GM12891 (cell line): ENCODE measurements around the gene PRKCB.

Source experiments
- DNase-seq: peaks from one replicate; pipeline ENCODE4 v3.0.0; 2011; ENCODE audit warnings: low spot score; ENCODE audit not compliant: insufficient read length
- FAIRE-seq: peaks from 2 replicates; lab custom pipeline; 2011; peaks lifted over from hg19 to GRCh38; lab: Jason Lieb, UNC
- PAX5 ChIP-seq: IDR thresholded peaks from 2 replicates; pipeline ENCODE4 v1.6.1; 2011; ENCODE audit warnings: low read length, moderate library complexity, mild to moderate bottlenecking; ENCODE audit not compliant: insufficient read depth, severe bottlenecking
- POLR2A ChIP-seq: IDR thresholded peaks from 2 replicates; pipeline ENCODE4 v1.6.1; 2011; ENCODE audit warnings: low read depth, low read length, control low read depth
- POLR2AphosphoS5 ChIP-seq: IDR thresholded peaks from 2 replicates; pipeline ENCODE4 v1.6.1; 2011; ENCODE audit warnings: low read depth, low read length, control low read depth
- POU2F2 ChIP-seq: IDR thresholded peaks from 2 replicates; pipeline ENCODE4 v1.6.1; 2011; ENCODE audit warnings: low read depth, mild to moderate bottlenecking, control low read depth, low read length, moderate library complexity
- SPI1 ChIP-seq: IDR thresholded peaks from 2 replicates; pipeline ENCODE4 v1.6.1; 2011; ENCODE audit warnings: low read depth, low read length, control low read depth
- TAF1 ChIP-seq: IDR thresholded peaks from 2 replicates; pipeline ENCODE4 v1.6.1; 2011; ENCODE audit warnings: low read depth, low read length, control low read depth

Gene PRKCB

DNA sequence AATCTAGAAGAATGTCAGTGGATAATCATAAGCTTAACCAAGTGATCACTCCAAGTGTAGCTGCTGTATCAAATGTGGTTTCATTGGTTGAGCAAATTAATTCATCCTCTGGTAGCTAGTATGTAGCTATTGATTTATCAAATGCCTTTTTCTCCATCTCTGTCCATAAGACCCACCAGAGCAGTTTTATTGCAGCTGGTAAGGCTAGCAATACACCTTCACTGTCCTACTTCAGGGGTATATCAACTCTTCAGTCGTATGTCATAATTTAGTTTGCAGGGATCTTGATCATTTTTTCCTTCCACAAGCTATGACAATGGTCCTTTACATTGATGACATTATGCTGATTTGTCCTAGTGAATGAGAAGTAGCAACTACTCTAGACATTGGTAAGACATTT is 158.8 kb downstream of the PRKCB start:
- FAIRE-seq (no peak), DNase-seq (no peak)
- TF ChIP-seq PAX5 (no peak), POLR2AphosphoS5 (no peak), TAF1 (no peak), SPI1 (no peak), POLR2A (no peak), POU2F2 (no peak)

DNA sequence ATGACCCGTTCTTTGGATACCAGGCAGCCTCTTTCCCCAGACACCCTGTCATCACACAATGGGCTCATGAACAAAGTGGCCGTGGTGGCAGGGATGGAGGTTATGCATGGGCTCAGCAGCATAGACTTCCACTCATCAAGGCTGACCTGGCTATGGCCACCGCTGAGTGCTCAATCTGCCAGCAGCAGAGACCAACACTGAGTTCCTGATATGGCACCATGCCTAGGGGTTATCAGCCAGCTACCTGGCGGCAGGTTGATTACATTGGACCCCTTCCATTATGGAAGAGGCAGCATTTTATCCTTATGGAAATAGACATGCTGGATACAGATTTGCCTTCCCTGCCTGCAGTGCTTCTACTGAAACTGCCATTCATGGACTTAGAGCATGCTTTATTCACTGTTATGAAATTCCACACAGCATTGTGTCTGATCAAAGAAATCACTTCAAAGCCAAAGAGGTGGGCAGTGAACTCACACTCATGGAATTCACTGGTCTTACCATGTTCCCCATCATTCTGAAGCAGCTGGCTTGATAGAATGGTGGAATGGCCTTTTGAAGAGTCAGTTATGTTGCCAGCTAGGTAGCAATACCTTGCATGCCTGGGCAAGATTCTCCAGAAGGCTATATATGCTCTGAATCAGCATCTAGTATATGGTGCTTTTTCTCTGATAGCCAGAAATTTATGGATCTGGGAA is 160.6 kb downstream of the PRKCB start:
- DNase-seq, result no peak
- TF ChIP-seq SPI1 (no peak), TAF1 (no peak), PAX5 (no peak), POLR2AphosphoS5 (no peak), POU2F2 (no peak), POLR2A (no peak)
- FAIRE-seq, result no peak

DNA sequence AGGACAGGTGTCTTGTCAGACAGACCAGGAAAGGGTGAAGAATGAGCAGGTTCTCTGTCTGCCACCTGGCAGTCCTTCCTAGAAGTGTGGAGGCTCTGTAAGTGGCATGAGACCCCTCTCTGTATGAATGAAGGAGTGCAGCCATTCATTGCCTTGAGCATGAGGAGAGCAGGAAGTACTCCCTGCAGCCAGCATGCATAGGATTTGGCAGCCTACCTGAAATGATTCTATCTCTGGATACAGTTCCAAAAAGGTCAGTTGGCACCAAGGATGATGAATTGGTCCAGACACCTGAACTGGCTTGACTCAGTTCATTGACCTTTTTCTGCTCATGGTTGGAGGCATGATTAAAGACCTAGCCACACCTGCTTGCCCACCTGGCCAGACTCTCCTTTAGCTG is 163.0 kb downstream of the PRKCB start:
- no peak for TF ChIP-seq PAX5
- FAIRE-seq (no peak), DNase-seq (no peak)

DNA sequence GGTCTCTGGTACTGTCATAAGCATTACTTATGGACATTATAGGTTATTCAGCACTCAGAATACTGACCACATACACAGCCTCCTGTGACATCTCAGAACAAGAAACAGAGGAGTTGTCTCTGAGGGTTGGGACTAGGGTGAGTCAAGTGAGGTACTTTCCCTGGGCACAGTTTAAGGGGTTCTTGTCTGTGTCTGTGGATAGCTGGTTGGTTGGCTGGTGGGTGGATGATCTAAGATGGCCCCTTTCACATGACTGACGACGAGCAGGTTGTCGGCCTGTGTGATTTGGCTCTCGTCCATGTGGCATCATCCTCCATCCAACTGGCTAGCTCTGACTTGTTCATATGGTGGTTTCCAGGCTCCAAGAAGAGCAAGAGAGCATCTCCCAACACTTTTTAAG is 163.9 kb downstream of the PRKCB start:
- FAIRE-seq (no peak), DNase-seq (no peak)
- TF ChIP-seq POLR2AphosphoS5 (peak; percentile 19; the same call in 1 of the 2 replicates), POU2F2 (no peak), SPI1 (no peak), PAX5 (no peak), POLR2A (no peak), TAF1 (no peak)

DNA sequence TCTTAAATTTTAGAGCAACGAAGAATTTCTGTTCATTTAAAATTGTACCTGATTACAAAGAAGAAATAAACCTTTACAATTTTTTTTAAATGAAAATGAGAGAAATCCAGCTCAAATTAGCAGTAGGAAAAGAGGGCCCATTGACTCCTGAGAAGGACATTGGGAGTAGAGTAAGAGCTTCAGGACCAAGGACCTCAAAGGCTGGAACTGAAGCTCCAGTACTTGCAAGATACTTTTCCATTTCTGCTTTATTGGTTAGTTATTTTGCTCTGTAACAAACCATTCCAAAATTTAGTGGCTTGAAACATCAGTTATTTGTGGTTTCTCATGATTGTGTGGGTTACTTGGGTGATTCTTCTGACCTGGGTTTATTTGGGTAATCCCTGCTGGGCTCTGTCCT is 165.9 kb downstream of the PRKCB start:
- DNase-seq (no peak), FAIRE-seq (no peak)
- no peak for TF ChIP-seq SPI1
- TF ChIP-seq POU2F2, result no peak
- no peak for TF ChIP-seq PAX5
- TF ChIP-seq TAF1, result no peak
- no peak for TF ChIP-seq POLR2AphosphoS5
- no peak for TF ChIP-seq POLR2A

DNA sequence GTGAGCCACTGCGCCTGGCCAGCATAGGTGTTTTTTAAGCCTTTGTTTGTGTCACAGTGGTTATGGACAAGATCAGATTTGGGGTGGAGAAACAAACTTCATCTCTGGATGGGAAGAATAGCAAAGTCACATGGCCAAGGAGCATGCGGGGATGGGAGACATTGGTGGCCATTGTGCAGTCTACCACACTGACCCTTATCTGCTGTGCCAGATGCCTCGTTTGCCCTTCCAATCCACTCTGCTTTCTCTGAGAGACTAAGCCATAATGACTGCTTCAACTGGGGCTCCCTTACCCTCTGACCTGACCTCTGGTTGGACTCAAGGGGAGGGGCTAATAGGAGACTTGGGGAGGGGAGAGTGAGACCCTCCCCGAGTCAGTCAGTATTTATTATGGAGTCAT is 166.8 kb downstream of the PRKCB start:
- no peak for FAIRE-seq
- no peak for DNase-seq
- TF ChIP-seq TAF1 (no peak), POLR2A (no peak)

DNA sequence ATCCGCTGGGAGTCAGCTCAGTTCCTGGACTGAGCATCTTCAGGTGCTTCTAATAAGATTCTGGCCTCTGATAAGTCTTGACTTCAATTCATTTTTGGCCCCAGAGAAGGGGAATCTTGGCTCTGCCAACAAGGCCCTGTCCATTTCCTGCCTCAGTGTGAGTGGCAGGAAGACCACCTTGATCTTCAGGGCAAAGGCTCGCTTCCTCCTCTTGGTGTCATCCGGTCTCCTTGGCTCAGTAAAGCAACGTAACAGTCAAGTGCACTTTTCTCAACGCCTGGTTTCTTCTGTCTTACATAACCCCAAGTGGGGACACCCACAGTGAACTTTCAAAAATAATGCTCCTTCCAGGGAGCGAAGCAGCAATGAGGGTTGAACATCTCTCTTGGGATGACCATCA is 169.8 kb downstream of the PRKCB start:
- 0 out of 2 replicates have a peak, but pooled peaks have one; percentile 10 for TF ChIP-seq SPI1
- no peak for TF ChIP-seq POLR2A
- DNase-seq (no peak), FAIRE-seq (peak; percentile 67)

DNA sequence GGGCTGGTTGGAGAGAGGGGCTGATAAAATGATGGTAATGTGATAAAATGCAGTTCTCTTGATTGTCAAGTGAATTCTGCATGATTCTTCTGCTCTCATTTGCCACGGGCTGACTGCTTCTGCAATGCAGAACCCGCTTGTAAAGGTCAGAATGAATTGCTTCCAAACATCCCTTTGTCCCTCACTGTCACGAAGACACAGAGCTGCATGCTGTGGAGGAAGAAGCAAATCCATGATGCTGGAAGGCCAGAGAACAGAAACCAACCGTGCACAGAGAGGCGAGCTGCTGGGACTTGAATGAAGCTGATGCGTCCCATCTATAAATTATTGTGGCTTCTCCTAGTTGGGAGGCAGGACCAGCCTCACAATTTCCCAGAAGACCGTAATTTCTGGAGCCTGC is 171.6 kb downstream of the PRKCB start:
- FAIRE-seq (no peak), DNase-seq (no peak)
- TF ChIP-seq POLR2AphosphoS5 (no peak), POLR2A (no peak), SPI1 (no peak), PAX5 (no peak), POU2F2 (no peak), TAF1 (no peak)

DNA sequence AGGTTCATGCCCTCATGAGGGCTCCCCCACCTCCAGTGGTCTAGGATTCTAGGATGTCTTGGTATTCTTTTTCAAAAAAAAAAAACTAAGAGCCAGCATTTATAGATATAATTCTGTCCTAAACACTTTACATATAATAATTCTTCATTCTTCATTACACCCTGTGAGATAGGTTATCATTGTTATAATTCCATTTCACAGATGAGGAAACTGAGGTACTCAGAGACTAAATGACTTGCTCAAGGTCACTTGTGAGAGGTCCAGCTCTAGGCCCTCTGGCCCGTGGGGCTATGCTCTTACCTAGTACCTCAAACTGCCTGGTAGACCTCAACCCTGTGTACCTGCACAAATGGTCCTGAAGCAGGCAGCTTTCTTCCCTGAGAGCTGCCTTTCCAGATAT is 172.2 kb downstream of the PRKCB start:
- TF ChIP-seq POLR2AphosphoS5 (no peak), POU2F2 (no peak), TAF1 (no peak), SPI1 (no peak), POLR2A (no peak), PAX5 (no peak)
- DNase-seq (no peak), FAIRE-seq (no peak)

DNA sequence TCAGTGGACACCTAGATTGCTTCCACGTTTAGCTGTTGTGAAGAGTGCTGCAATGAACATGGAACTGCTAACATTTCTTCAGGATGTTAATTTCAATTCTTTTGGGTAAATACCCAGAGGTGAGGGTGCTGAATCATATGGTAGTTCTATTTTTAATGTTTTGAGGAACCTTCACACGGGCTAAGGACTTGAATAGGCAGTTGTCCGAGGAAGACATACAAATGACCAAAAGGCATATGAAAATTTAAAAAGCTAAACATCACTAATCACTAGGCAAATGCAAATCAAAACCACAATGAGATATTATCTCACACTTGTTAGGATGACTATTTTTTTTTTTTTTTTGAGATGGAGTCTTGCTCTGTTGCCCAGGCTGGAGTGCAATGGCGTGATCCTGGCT is 173.3 kb downstream of the PRKCB start:
- no peak for TF ChIP-seq POLR2A
- no peak for TF ChIP-seq POLR2AphosphoS5
- TF ChIP-seq PAX5, result no peak
- no peak for TF ChIP-seq POU2F2
- no peak for TF ChIP-seq TAF1
- no peak for TF ChIP-seq SPI1
- DNase-seq, result no peak
- no peak for FAIRE-seq
